ENCODE results near the gene ARID5B.

The ARID5B gene

DNA sequence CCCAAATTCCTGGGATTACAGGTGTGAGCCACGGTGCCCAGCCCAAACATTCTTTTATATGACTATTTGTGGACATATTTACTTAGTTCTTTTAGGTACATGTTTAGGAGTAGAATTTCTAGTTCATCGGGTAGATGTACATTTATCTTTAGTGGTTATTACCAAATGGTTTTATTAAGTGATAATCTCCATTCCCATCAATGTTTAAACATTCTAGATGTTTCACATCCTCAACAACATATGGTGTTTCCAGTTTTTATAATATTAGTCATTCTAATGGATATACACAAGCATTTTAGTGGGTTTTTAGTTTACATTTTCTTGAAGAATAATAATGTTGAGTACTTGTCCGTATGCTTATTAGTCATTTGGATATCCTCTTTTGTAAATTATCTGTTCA, 235.4 kb downstream of the ARID5B start:
- peak in 1 of 2 experiments; percentile 34 for DNase-seq (ENCODE audit: low read depth in 1 of 2, low spot score in 1 of 2)
- TF ChIP-seq JUND (IDR thresholded peaks at IDR 0.05; ENCODE audit: low read depth), result 0 out of 2 replicates have a peak, but pooled peaks have one; percentile 36
- in situ Hi-C loops (cut with HindIII; ENCODE audit: low pct_unique_long_range_greater_than_20kb, low sequenced_read_pairs), result no loop called here
